ENCODE data around the gene MTLN.
"Not testable (repeated sequence)": the region's sequence is repeated elsewhere in the genome, so short reads cannot be mapped to it uniquely, and the experiment has no call there.

The MTLN gene

GRCh38 chr2:110197452-110197851 lies 14.9 kb downstream of the MTLN start:
- DNase-seq, result no peak

GRCh38 chr2:110190169-110190568 lies 22.2 kb downstream of the MTLN start:
- DNase-seq, result not testable (repeated sequence)

- DNase-seq, result no peak
Measured at GRCh38 chr2:110182449-110182848, 29.9 kb downstream of the MTLN start.

- DNase-seq, result no peak
Measured at GRCh38 chr2:110180036-110180435, 32.3 kb downstream of the MTLN start.

- no peak for DNase-seq
Measured at GRCh38 chr2:110173523-110173922, 38.8 kb downstream of the MTLN start.

GRCh38 chr2:110172506-110172905 lies 39.8 kb downstream of the MTLN start:
- no peak for DNase-seq

- DNase-seq, result no peak
Measured at GRCh38 chr2:110170102-110170501, 42.2 kb downstream of the MTLN start.

- DNase-seq, result no peak
Measured at GRCh38 chr2:110167326-110168000, 44.9 kb downstream of the MTLN start.

GRCh38 chr2:110166266-110166665 lies 46.1 kb downstream of the MTLN start:
- no peak for DNase-seq
